AG04450 (cell line): ENCODE data around the gene PLEKHN1. TPM values are rescaled to one million over a fixed set of nuclear protein-coding genes. Genes with fewer than 3 reads are reported as not detected.

Experiments
- CTCF ChIA-PET: fragments of 300-600, 350-600 bp; formaldehyde crosslinking; extraction: SDS; loops from one replicate; lab custom pipeline; 2022; ENCODE audit warnings: antibody characterized with exemption, inconsistent platforms; lab: Charles Lee
- POLR2A ChIA-PET: fragments of 350-600 bp; formaldehyde crosslinking; extraction: SDS; loops from one replicate; lab custom pipeline; 2021; ENCODE audit warnings: antibody characterized with exemption, inconsistent platforms; lab: Yijun Ruan, JAX
- DNase-seq: peaks from one replicate; pipeline ENCODE4 v3.0.0-alpha.2; 2011; ENCODE audit warnings: low read depth, low spot score
- H3K27ac ChIP-seq: one replicate; pipeline ENCODE4 v1.5.1; 2012; ENCODE audit warnings: low read depth, low read length, control low read depth
- H3K27me3 ChIP-seq: one replicate; pipeline ENCODE4 v1.6.0; 2012; ENCODE audit warnings: low read length; ENCODE audit not compliant: control insufficient read depth, insufficient read depth
- H3K4me3 ChIP-seq: 2 replicates; pipeline ENCODE4 v1.5.1; 2011; ENCODE audit warnings: mild to moderate bottlenecking, low read depth, low read length, control low read depth
- H3K9me3 ChIP-seq: 2 replicates; pipeline ENCODE4 v1.5.1; 2012; ENCODE audit warnings: low read length; ENCODE audit not compliant: control insufficient read depth, insufficient read depth
- polyA plus RNA-seq: library from polyadenylated mRNA; depleted of rRNA; stranded (reverse); fragments of >200 nt; gene quantifications from 2 replicates; pipeline ENCODE4 v1.2.3, GENCODE V29; 2011
- TF ChIP-seq, protein P1 (sequence below): IDR thresholded peaks from 2 replicates; pipeline ENCODE4 v1.5.1; 2011; ENCODE audit warnings: low read depth, low read length, control low read depth, inconsistent platforms

The PLEKHN1 gene
- polyA plus RNA-seq, 1 experiment, result 0.15 TPM

DNA sequence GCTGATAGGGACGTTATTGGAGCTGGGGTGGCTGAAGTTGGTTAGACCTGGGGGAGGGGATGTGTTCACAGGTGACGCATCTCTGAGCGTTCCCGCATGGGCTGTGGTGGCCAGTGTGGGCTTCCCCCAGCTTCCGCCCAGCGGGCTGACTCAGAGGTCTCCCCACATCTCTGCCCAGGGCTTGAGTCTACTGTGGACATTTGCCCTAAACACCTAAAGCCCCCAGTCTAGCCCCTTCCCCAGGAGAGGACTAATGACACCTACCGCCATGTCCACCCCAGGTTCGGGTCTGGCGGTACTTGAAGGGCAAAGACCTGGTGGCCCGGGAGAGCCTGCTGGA is 55.6 kb downstream of the PLEKHN1 start:
- H3K27ac ChIP-seq, result no peak overlapping the region
- DNase-seq, result no peak
- peak overlapping the region; percentile 66 for H3K4me3 ChIP-seq
- ChIA-PET CTCF (interaction anchor here (0.6 kb wide), 1 partner anchor 80 kb away, joined by 3 read pairs; no protein-coding TSS in a partner anchor), POLR2A (interaction anchor here (0.7 to 1.4 kb wide), 3 partner anchors 20 to 110 kb away, joined by 3 to 6 read pairs (median 4); no protein-coding TSS in a partner anchor)
- TF ChIP-seq, protein P1, sequence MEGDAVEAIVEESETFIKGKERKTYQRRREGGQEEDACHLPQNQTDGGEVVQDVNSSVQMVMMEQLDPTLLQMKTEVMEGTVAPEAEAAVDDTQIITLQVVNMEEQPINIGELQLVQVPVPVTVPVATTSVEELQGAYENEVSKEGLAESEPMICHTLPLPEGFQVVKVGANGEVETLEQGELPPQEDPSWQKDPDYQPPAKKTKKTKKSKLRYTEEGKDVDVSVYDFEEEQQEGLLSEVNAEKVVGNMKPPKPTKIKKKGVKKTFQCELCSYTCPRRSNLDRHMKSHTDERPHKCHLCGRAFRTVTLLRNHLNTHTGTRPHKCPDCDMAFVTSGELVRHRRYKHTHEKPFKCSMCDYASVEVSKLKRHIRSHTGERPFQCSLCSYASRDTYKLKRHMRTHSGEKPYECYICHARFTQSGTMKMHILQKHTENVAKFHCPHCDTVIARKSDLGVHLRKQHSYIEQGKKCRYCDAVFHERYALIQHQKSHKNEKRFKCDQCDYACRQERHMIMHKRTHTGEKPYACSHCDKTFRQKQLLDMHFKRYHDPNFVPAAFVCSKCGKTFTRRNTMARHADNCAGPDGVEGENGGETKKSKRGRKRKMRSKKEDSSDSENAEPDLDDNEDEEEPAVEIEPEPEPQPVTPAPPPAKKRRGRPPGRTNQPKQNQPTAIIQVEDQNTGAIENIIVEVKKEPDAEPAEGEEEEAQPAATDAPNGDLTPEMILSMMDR, result no peak
- H3K9me3 ChIP-seq, result no peaks in the 10 kb centered on the region; the same call in 1 of the 2 replicates
- no peaks in the 10 kb centered on the region for H3K27me3 ChIP-seq

DNA sequence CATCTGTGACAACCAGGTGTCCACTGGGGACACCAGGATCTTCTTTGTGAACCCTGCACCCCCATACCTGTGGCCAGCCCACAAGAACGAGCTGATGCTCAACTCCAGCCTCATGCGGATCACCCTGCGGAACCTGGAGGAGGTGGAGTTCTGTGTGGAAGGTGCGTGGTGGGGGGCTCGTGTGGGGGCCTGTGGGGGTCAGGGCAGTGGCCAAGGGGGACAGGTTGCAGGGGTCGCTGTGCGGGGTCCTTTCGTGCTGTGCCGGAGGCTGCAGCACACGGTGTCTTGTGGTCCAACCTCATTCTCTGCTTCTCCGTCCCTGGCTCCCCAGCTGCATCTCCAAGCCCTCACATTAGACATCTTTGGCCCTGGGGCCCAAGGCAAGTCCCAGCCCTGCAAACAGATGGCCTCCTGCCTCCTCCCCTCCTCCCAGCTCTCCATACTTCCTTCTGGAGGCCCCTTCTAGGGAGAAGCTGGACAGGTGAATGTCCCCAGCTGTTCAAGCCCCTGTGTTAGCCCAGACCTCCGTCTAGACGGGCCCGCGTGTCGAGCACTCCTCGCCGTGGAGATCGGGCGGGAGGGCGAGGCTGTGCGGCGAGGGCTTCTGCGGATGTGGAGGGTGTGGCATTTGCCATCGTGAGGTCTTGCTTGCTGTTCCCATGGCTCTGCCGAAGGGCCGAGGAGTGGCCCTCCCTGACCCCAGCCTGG is 56.2 kb downstream of the PLEKHN1 start:
- ChIA-PET CTCF (interaction anchor here (0.6 kb wide), 1 partner anchor 80 kb away, joined by 3 read pairs; no protein-coding TSS in a partner anchor), POLR2A (interaction anchor here (0.7 to 1.4 kb wide), 3 partner anchors 21 to 111 kb away, joined by 3 to 6 read pairs (median 4); no protein-coding TSS in a partner anchor)
- Histone ChIP-seq H3K27ac (no peak overlapping the region), H3K4me3 (no peak overlapping the region), H3K27me3 (no peaks in the 10 kb centered on the region), H3K9me3 (no peaks in the 10 kb centered on the region; the same call in 1 of the 2 replicates)
- TF ChIP-seq, protein P1, result no peak
- DNase-seq, result no peak

DNA sequence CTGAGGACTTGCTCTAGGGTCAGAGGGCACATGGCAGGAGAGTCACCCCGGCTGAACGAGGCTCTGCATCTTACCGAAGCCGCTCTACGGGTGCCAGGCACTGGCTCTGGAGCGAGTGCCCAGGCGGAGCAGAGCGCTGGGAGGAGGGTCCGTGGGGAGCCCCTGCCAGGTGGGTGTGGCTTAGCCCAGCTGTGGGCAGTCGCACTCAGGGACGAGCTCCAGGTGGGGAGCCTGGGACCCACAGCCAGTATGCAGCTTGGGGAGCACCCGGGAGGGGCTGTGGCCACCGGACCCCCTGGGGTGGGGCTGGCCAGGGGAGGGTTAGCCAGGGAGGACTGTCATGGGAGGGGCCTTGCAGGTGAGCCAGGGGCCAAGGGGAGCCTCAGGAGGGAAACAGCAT is 57.4 kb downstream of the PLEKHN1 start:
- Histone ChIP-seq H3K4me3 (no peak overlapping the region), H3K27me3 (no peaks in the 10 kb centered on the region), H3K9me3 (no peaks in the 10 kb centered on the region; the same call in 1 of the 2 replicates), H3K27ac (no peak overlapping the region)
- ChIA-PET CTCF (interaction anchor here (1.1 to 1.5 kb wide), 3 partner anchors 22 to 40 kb away, joined by 3 to 4 read pairs (median 4); no protein-coding TSS in a partner anchor), POLR2A (no interaction called here)
- TF ChIP-seq, protein P1, result no peak
- no peak for DNase-seq

DNA sequence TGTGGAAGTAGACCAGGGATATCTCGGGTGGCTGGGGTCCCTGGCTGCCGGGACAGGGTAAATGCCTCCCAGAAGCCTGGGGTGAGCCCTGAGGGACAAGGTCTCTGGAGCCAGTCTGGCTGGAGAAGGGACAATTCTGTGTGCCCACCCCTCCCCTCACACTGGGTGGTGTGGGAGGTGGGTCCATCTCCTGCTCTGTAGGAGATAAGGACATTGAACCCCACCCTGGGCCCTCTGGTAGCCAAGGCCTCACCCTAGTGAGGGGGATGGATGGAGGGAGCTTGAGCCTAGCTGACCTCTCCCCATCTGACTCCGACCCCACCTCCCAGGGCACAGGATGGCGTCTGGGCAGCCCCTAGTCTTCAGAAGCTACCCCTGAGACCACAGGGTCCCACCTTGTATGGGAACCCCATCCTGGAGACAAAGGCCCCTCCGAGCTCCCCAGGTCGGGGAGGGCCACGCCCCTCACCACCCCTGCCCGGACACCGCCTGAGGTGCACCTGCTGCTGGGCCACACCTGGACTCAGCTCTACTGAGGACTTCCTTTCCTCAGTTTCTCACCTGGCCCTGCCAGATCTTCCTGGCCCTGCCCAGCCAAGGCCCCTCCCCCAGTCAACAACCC is 58.0 kb downstream of the PLEKHN1 start:
- no peak for DNase-seq
- ChIA-PET POLR2A (no interaction called here), CTCF (interaction anchor here (1.1 to 1.5 kb wide), 3 partner anchors 22 to 40 kb away, joined by 3 to 4 read pairs (median 4); no protein-coding TSS in a partner anchor)
- H3K27me3 ChIP-seq, result no peaks in the 10 kb centered on the region
- TF ChIP-seq, protein P1, result no peak
- H3K9me3 ChIP-seq, result no peaks in the 10 kb centered on the region; the same call in 1 of the 2 replicates
- H3K4me3 ChIP-seq, result no peak overlapping the region
- H3K27ac ChIP-seq, result no peak overlapping the region
